Measurements from ENCODE around the gene ZDHHC3.
A peak's percentile ranks its signal among the peaks of the same experiment; 100 is the strongest.

ZDHHC3 gene

DNA sequence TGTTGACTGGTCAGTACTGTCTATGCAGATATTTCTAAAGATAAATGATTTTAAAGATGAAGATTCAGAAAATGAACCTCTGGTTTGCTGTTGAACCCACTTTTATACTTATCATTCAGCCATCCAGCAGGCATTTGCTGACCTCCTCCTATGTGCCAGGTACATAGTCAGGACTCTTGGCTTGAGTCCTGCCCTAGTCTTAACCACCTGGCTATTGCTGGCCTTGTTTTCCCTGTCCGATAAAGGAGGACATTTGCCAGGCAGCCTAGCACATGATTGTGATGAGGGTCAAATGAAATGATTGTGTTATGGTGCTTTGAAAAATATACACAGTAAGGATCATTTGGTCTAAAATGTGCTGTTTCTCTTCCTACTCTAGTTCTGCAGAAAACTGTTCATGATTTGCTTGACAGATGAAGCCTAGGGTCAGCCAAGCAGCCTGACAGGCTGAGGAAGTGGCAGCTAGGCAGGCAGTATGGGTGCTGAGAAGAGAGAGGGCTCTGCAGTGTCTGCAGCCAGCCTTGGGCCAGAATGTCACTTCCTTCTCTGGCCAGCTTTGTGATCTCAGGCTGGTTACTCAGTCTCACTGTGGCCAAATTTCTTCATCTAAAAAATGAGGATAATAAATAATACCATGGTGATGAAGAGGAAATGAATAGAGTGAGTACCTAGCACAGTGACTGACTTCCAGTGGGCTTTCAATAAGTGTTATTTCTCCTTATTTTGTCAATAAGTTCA lies 13.8 kb upstream of the ZDHHC3 start:
- Histone ChIP-seq H3K27ac (replicated peaks) (no peak overlapping the region), H3K4me3 (replicated peaks; ENCODE audit: insufficient read depth, low read length) (no peak overlapping the region), H3K27me3 (ENCODE audit: insufficient read depth, poor library complexity, severe bottlenecking) (no peaks in the 10 kb centered on the region)
- peak in 1 of 2 experiments; percentile 31 for DNase-seq (ENCODE audit: low read depth in 1 of 2, low spot score in 1 of 2)
- no peak for TF ChIP-seq POLR2AphosphoS5 (IDR thresholded peaks at IDR 0.05; ENCODE audit: low read depth)
- no peak for TF ChIP-seq SPI1 (IDR thresholded peaks at IDR 0.05; ENCODE audit: borderline replicate concordance, low read depth)
- TF ChIP-seq, protein P1, sequence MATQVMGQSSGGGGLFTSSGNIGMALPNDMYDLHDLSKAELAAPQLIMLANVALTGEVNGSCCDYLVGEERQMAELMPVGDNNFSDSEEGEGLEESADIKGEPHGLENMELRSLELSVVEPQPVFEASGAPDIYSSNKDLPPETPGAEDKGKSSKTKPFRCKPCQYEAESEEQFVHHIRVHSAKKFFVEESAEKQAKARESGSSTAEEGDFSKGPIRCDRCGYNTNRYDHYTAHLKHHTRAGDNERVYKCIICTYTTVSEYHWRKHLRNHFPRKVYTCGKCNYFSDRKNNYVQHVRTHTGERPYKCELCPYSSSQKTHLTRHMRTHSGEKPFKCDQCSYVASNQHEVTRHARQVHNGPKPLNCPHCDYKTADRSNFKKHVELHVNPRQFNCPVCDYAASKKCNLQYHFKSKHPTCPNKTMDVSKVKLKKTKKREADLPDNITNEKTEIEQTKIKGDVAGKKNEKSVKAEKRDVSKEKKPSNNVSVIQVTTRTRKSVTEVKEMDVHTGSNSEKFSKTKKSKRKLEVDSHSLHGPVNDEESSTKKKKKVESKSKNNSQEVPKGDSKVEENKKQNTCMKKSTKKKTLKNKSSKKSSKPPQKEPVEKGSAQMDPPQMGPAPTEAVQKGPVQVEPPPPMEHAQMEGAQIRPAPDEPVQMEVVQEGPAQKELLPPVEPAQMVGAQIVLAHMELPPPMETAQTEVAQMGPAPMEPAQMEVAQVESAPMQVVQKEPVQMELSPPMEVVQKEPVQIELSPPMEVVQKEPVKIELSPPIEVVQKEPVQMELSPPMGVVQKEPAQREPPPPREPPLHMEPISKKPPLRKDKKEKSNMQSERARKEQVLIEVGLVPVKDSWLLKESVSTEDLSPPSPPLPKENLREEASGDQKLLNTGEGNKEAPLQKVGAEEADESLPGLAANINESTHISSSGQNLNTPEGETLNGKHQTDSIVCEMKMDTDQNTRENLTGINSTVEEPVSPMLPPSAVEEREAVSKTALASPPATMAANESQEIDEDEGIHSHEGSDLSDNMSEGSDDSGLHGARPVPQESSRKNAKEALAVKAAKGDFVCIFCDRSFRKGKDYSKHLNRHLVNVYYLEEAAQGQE (IDR thresholded peaks at IDR 0.05; ENCODE audit: insufficient replicate concordance, low read depth) = no peak
- TF ChIP-seq, protein P2, sequence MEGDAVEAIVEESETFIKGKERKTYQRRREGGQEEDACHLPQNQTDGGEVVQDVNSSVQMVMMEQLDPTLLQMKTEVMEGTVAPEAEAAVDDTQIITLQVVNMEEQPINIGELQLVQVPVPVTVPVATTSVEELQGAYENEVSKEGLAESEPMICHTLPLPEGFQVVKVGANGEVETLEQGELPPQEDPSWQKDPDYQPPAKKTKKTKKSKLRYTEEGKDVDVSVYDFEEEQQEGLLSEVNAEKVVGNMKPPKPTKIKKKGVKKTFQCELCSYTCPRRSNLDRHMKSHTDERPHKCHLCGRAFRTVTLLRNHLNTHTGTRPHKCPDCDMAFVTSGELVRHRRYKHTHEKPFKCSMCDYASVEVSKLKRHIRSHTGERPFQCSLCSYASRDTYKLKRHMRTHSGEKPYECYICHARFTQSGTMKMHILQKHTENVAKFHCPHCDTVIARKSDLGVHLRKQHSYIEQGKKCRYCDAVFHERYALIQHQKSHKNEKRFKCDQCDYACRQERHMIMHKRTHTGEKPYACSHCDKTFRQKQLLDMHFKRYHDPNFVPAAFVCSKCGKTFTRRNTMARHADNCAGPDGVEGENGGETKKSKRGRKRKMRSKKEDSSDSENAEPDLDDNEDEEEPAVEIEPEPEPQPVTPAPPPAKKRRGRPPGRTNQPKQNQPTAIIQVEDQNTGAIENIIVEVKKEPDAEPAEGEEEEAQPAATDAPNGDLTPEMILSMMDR (IDR thresholded peaks at IDR 0.05; ENCODE audit: insufficient read depth, low read length) = no peak
- TF ChIP-seq GABPA (IDR thresholded peaks at IDR 0.05; ENCODE audit: low read depth) = no peak

DNA sequence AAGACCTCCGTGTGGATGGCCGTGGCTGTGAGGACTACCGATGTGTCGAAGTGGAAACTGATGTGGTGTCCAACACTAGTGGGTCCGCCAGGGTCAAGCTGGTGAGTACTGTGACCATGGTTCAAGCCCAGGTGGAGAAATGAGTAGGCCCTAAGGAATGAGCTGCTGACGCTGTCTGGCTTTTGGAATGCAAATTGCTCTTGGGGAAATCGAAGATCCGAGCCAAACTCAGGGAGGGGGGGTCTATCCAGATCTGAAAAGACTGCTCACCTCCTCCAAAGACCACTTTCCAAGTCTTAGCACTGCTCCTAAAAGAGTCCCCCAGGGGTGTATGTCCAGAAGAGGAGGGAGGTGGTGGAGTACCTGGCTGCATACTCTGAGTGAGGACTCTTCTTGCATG lies 13.2 kb upstream of the ZDHHC3 start:
- no peak for DNase-seq (ENCODE audit: low read depth in 1 of 2, low spot score in 1 of 2)
- no peak overlapping the region for H3K4me3 ChIP-seq (replicated peaks; ENCODE audit: insufficient read depth, low read length)
- no peak for TF ChIP-seq GABPA (IDR thresholded peaks at IDR 0.05; ENCODE audit: low read depth)
- TF ChIP-seq, protein P2 (IDR thresholded peaks at IDR 0.05; ENCODE audit: insufficient read depth, low read length) = no peak
- TF ChIP-seq SPI1 (IDR thresholded peaks at IDR 0.05; ENCODE audit: borderline replicate concordance, low read depth) = no peak
- TF ChIP-seq, protein P1 (IDR thresholded peaks at IDR 0.05; ENCODE audit: insufficient replicate concordance, low read depth) = no peak
- no peak overlapping the region for H3K27ac ChIP-seq (replicated peaks)
- no peaks in the 10 kb centered on the region for H3K27me3 ChIP-seq (ENCODE audit: insufficient read depth, poor library complexity, severe bottlenecking)

DNA sequence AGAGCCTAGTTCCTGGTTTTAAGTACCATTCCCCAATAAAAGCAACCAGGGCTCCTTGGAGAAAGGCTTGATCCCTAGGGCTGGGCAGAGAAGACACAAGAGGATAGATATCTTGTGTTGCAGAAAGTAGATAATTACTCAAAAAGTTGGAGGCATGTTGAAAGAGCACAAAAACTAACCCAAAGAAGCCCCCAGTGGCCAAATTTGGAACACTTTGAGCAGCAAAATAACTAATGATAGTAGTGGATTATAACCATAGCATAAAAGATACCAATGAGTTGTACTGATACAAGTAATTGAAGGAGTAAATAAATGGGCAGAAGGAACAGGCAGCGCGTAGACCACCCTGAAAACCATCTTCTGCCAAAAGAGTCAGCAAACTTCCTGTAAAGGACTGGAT lies 12.1 kb upstream of the ZDHHC3 start:
- TF ChIP-seq, protein P2 (IDR thresholded peaks at IDR 0.05; ENCODE audit: insufficient read depth, low read length) = peak; percentile 37
- TF ChIP-seq POLR2AphosphoS5 (IDR thresholded peaks at IDR 0.05; ENCODE audit: low read depth) = no peak
- peak in 1 of 2 experiments; percentile 34 for DNase-seq (ENCODE audit: low read depth in 1 of 2, low spot score in 1 of 2)

DNA sequence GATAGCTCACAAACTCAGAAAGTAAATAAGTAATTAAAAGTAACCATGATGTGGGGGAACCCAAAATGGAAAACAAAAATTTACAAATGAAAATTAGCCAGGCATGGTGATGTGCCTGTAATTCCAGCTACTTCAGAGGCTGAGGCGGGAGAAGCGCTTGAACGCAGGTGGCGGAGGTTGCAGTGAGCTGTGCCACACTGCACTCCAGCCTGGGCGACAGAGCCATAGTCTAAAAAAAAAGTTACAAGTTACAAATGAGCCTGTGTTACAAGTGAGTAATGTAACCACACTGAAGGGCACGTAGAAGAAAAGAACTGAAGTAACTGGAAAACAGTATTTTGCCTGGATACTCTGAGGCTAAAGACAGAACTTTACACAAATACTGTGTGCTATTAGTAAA lies 11.4 kb upstream of the ZDHHC3 start:
- no peak for TF ChIP-seq GABPA (IDR thresholded peaks at IDR 0.05; ENCODE audit: low read depth)
- TF ChIP-seq, protein P1 (IDR thresholded peaks at IDR 0.05; ENCODE audit: insufficient replicate concordance, low read depth) = no peak
- TF ChIP-seq, protein P2 (IDR thresholded peaks at IDR 0.05; ENCODE audit: insufficient read depth, low read length) = no peak
- no peak for TF ChIP-seq POLR2AphosphoS5 (IDR thresholded peaks at IDR 0.05; ENCODE audit: low read depth)
- no peak for TF ChIP-seq SPI1 (IDR thresholded peaks at IDR 0.05; ENCODE audit: borderline replicate concordance, low read depth)
- peak overlapping the region; percentile 12; the same call in 1 of the 2 replicates for H3K27ac ChIP-seq (replicated peaks)
- no peak for DNase-seq (ENCODE audit: low read depth in 1 of 2, low spot score in 1 of 2)

More for the DNA sequence above, 12.1 kb upstream of the ZDHHC3 start:
- H3K4me3 ChIP-seq (replicated peaks; ENCODE audit: insufficient read depth, low read length) = no peak overlapping the region
- H3K27ac ChIP-seq (replicated peaks) = peak overlapping the region; percentile 12; the same call in 1 of the 2 replicates
- H3K27me3 ChIP-seq (ENCODE audit: insufficient read depth, poor library complexity, severe bottlenecking) = no peaks in the 10 kb centered on the region

More for the DNA sequence above, 11.4 kb upstream of the ZDHHC3 start:
- Histone ChIP-seq H3K27me3 (ENCODE audit: insufficient read depth, poor library complexity, severe bottlenecking) (no peaks in the 10 kb centered on the region), H3K4me3 (replicated peaks; ENCODE audit: insufficient read depth, low read length) (no peak overlapping the region)
